Activated CD4-positive, alpha-beta T cell treated with anti-CD3 and anti-CD28 coated beads, Interleukin-2, amount 10 ng/mL, durations not matched to agents 24 days and 14 days (primary cell): ENCODE results near the gene LDLRAD3. TPM values are rescaled to one million over a fixed set of nuclear protein-coding genes. Genes with fewer than 3 reads are reported as not detected.

Source experiments
- DNase-seq: peaks from one replicate; pipeline ENCODE4 v3.0.0; 2022
- H3K27ac Mint-ChIP-seq: one replicate; pipeline ENCODE4 v1.8.0; 2022; ENCODE audit warnings: mild to moderate bottlenecking, mixed read lengths
- H3K27me3 Mint-ChIP-seq: one replicate; pipeline ENCODE4 v1.8.0; 2022; ENCODE audit warnings: mixed read lengths
- H3K36me3 Mint-ChIP-seq: one replicate; pipeline ENCODE4 v1.8.0; 2022; ENCODE audit warnings: low read depth, mild to moderate bottlenecking, mixed read lengths
- H3K4me1 Mint-ChIP-seq: one replicate; pipeline ENCODE4 v1.8.0; 2021; ENCODE audit warnings: mixed read lengths
- H3K4me3 Mint-ChIP-seq: one replicate; pipeline ENCODE4 v1.8.0; 2022; ENCODE audit warnings: mild to moderate bottlenecking, moderate library complexity, mixed read lengths
- H3K9me3 Mint-ChIP-seq: one replicate; pipeline ENCODE4 v1.8.0; 2021; ENCODE audit warnings: mixed read lengths
- intact Hi-C: fragments of 100-400 bp; cut with micrococcal nuclease; formaldehyde crosslinking; loops from one replicate; pipeline ENCODE4 v1.15.1; 2023
- total RNA-seq: library from RNA; stranded (reverse); gene quantifications from 2 replicates; pipeline ENCODE4 v1.2.3, GENCODE V29; 2022

The LDLRAD3 gene
- total RNA-seq, 1 donor from 2014 or later: 0.54 TPM

DNA sequence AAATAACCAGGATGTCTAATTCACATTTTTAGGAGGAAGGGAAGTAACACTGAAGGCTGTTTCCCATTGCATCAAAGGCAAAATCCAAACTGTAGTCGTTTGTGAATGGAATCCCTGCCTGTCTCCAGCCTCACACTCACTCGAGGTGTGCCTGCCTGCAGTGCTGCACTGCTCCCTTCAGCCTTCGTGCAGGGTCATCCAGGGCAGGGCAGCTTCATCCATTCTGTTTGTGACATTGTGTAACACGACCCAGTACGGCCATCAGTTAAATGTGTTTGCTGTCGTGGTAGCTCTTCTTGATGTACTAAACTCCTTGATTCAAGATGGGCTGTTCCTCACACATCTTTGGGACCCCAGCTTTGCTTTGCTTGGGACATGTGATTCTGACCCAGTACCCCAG is 34.3 kb downstream of the LDLRAD3 start:
- no peak overlapping the region for H3K27ac Mint-ChIP-seq
- peaks cover 1% of the 10 kb centered on the region for H3K27me3 Mint-ChIP-seq
- intact Hi-C loops: no loop called here
- no peak overlapping the region for H3K4me3 Mint-ChIP-seq
- no peaks in the 10 kb centered on the region for H3K4me1 Mint-ChIP-seq
- H3K9me3 Mint-ChIP-seq: no peaks in the 10 kb centered on the region
- DNase-seq: no peak
- H3K36me3 Mint-ChIP-seq: no peaks in the 10 kb centered on the region

- Mint-ChIP-seq H3K4me3 (no peak overlapping the region), H3K4me1 (no peaks in the 10 kb centered on the region), H3K27me3 (no peaks in the 10 kb centered on the region), H3K9me3 (no peaks in the 10 kb centered on the region), H3K27ac (no peak overlapping the region), H3K36me3 (no peaks in the 10 kb centered on the region)
- no peak for DNase-seq
- intact Hi-C loops: no loop called here
These were observed 35.0 kb downstream of the LDLRAD3 start for GRCh38 chr11:35978891-35979290.

DNA sequence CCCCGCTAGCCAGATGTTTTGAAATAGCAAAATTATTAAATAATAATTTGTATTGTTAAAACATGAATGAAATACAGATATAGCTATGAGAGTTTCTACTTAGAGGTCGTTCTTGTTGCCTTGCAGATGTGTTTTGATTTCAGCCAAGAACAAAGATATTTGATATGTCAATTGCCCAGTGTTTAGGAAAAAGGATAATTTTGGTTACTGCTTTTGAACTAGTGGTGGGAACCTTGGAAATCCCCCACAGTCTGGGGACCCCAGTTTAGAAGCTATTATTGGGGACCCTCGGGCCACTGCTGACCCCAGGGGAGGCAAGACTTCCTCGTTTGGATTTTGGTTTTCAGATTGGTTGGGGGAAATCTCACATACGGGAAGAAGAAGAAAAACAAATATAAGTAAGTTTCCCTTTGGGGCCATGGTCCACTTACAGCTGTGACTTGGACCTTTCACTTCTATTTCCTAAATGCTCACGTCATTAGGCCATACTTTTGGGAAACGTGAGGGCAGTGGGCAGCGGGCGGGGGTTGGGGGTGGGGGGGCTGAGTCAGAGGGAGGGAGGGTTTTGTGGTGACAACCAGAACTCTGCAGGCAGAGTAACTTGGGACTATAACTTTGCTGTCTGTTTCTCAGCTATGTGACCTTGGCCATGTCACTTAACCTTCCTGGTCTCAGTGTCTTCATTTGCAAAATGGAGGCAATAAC is 37.0 kb downstream of the LDLRAD3 start:
- no peaks in the 10 kb centered on the region for H3K36me3 Mint-ChIP-seq
- H3K4me1 Mint-ChIP-seq: no peaks in the 10 kb centered on the region
- no peaks in the 10 kb centered on the region for H3K9me3 Mint-ChIP-seq
- intact Hi-C loops: no loop called here
- no peak overlapping the region for H3K27ac Mint-ChIP-seq
- H3K4me3 Mint-ChIP-seq: no peak overlapping the region
- DNase-seq: no peak
- H3K27me3 Mint-ChIP-seq: no peaks in the 10 kb centered on the region

GRCh38 chr11:35981581-35981980 is 37.7 kb downstream of the LDLRAD3 start:
- H3K9me3 Mint-ChIP-seq: no peaks in the 10 kb centered on the region
- DNase-seq: no peak
- no peaks in the 10 kb centered on the region for H3K36me3 Mint-ChIP-seq
- intact Hi-C loops: no loop called here
- H3K4me1 Mint-ChIP-seq: no peaks in the 10 kb centered on the region
- no peak overlapping the region for H3K27ac Mint-ChIP-seq
- no peaks in the 10 kb centered on the region for H3K27me3 Mint-ChIP-seq
- no peak overlapping the region for H3K4me3 Mint-ChIP-seq

DNA sequence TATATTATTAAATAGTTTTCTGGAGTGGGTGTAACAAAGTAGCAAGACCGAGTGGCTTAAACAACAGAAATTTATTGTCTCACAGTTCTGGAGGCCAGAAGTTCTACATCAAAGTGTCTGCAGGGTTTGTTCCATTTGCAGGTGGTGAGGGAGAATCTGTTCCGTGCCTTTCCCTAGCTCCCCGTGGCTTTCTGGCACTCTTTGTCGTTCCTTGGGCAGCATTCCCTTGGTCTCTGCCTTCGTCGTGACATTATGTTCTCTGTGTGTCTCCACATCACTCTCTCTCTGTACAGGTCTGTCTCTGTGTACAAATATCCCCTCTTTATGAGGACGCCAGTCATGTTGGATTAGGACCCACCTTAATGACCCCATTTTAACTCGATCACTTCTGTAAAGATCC is 38.2 kb downstream of the LDLRAD3 start:
- no peak for DNase-seq
- H3K36me3 Mint-ChIP-seq: no peaks in the 10 kb centered on the region
- no peak overlapping the region for H3K4me3 Mint-ChIP-seq
- H3K4me1 Mint-ChIP-seq: no peaks in the 10 kb centered on the region
- no peak overlapping the region for H3K27ac Mint-ChIP-seq
- H3K27me3 Mint-ChIP-seq: no peaks in the 10 kb centered on the region
- no peaks in the 10 kb centered on the region for H3K9me3 Mint-ChIP-seq
- intact Hi-C loops: no loop called here

DNA sequence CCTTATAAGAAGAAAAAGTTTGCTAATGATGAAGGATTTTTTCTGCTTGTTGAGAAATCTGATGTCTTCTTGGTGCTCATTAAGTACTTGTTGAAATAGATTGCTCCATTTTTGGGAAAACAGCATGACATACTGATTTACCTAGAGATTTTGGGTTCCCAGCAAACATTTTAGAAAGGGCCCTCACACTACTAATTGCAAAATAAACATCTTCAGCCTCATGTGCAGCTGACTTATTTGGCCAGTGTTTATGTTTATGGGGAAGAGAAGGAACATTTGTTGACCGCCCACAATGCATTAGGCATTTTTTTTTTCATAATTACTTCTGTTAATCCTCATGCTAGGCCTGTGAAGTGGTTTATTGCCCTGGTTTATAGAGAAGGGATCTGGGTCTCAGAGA is 40.1 kb downstream of the LDLRAD3 start:
- intact Hi-C loops: no loop called here
- Mint-ChIP-seq H3K27me3 (no peaks in the 10 kb centered on the region), H3K27ac (no peak overlapping the region), H3K9me3 (no peaks in the 10 kb centered on the region), H3K4me3 (no peak overlapping the region), H3K36me3 (no peaks in the 10 kb centered on the region), H3K4me1 (no peaks in the 10 kb centered on the region)
- no peak for DNase-seq

DNA sequence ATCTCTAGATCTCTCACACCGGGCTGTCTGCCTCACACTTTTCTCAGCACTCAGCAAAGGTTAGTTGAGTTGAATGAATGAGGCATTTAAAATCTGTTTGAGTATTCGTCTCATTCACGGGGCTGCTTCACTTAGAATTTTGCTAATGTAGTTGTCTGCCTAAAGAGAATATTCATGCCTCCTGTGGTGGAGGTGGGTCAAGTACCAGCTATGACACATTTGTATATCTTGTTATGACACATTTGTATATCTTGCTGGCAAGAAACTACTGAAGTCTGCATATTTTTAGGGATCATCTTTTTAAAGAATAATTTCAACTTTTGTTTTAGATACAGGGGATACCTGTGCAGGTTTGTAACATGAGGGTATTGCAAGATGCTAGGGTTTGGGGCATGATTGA is 43.1 kb downstream of the LDLRAD3 start:
- H3K4me1 Mint-ChIP-seq: no peaks in the 10 kb centered on the region
- intact Hi-C loops: no loop called here
- H3K27ac Mint-ChIP-seq: no peak overlapping the region
- no peak overlapping the region for H3K4me3 Mint-ChIP-seq
- H3K9me3 Mint-ChIP-seq: no peaks in the 10 kb centered on the region
- H3K36me3 Mint-ChIP-seq: no peaks in the 10 kb centered on the region
- no peak for DNase-seq
- H3K27me3 Mint-ChIP-seq: peaks cover 4% of the 10 kb centered on the region

- peaks cover 11% of the 10 kb centered on the region for H3K4me1 Mint-ChIP-seq
- intact Hi-C loops: no loop called here
- H3K27me3 Mint-ChIP-seq: peaks cover 15% of the 10 kb centered on the region
- no peaks in the 10 kb centered on the region for H3K36me3 Mint-ChIP-seq
- no peaks in the 10 kb centered on the region for H3K9me3 Mint-ChIP-seq
- no peak overlapping the region for H3K4me3 Mint-ChIP-seq
- no peak overlapping the region for H3K27ac Mint-ChIP-seq
- DNase-seq: no peak
These were observed 46.3 kb downstream of the LDLRAD3 start for GRCh38 chr11:35990170-35990569.

DNA sequence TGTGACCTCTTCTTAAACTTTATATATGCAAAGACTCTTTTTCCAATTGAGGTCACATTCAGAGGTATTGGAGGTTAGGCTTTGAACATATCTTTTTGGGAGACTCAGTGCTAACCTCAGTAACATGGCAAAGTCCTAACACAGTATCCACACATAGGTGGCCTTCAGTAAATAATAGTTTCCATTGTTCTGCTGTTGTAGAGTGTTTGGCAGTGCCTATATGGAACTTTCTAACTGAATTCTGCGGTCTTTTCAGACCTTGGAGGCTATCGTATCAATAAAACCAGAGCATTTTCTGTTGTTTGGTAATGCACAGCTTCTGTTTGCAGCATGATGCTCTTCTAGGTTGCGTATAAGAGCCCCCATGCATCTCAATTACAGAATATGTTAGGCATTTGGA is 47.0 kb downstream of the LDLRAD3 start:
- Mint-ChIP-seq H3K27me3 (peaks cover 17% of the 10 kb centered on the region), H3K4me3 (no peak overlapping the region), H3K36me3 (no peaks in the 10 kb centered on the region), H3K27ac (no peak overlapping the region), H3K9me3 (peaks cover 2% of the 10 kb centered on the region), H3K4me1 (peaks cover 11% of the 10 kb centered on the region)
- intact Hi-C loops: no loop called here
- no peak for DNase-seq

- H3K9me3 Mint-ChIP-seq: peaks cover 5% of the 10 kb centered on the region
- H3K4me3 Mint-ChIP-seq: no peak overlapping the region
- peaks cover 24% of the 10 kb centered on the region for H3K27me3 Mint-ChIP-seq
- intact Hi-C loops: no loop called here
- no peak for DNase-seq
- no peaks in the 10 kb centered on the region for H3K36me3 Mint-ChIP-seq
- no peak overlapping the region for H3K27ac Mint-ChIP-seq
- peaks cover 11% of the 10 kb centered on the region for H3K4me1 Mint-ChIP-seq
These were observed 48.7 kb downstream of the LDLRAD3 start for GRCh38 chr11:35992548-35992947.

- intact Hi-C loops: no loop called here
- DNase-seq: peak; percentile 71
- H3K4me3 Mint-ChIP-seq: no peak overlapping the region
- peaks cover 5% of the 10 kb centered on the region for H3K9me3 Mint-ChIP-seq
- peaks cover 11% of the 10 kb centered on the region for H3K4me1 Mint-ChIP-seq
- H3K27me3 Mint-ChIP-seq: peaks cover 24% of the 10 kb centered on the region
- no peaks in the 10 kb centered on the region for H3K36me3 Mint-ChIP-seq
- no peak overlapping the region for H3K27ac Mint-ChIP-seq
These were observed 50.6 kb downstream of the LDLRAD3 start for GRCh38 chr11:35994421-35994820.

DNA sequence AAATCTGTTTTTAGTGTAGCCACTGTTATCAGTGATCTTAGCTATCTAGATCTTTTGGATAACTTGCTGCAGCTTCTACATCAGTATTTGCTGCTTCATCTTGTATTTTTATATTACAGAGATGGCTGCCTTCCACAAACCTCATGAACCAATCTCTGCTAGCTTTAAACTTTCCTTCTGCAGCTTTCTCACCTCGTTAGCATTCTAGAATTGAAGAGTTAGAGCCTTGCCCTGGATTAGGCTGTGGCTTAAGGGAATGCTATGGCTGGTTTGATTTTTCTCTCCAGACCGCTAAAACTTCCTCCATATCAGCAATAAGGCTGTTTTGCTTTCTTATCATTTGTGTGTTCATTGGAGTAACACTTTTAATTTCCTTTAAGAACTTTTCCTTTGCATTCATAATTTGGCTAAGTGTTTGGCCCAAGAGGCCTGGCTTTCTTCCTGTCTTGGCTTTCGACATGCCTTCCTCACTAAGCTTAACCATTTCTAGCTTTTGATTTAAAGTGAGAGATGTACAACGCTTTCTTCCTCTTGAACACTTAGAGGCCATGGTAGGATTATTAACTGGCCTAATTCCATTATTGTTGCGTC is 51.9 kb downstream of the LDLRAD3 start:
- Mint-ChIP-seq H3K9me3 (peaks cover 5% of the 10 kb centered on the region), H3K27me3 (peaks cover 24% of the 10 kb centered on the region), H3K27ac (no peak overlapping the region), H3K4me1 (peaks cover 11% of the 10 kb centered on the region), H3K36me3 (no peaks in the 10 kb centered on the region), H3K4me3 (no peak overlapping the region)
- no peak for DNase-seq
- intact Hi-C loops: no loop called here

DNA sequence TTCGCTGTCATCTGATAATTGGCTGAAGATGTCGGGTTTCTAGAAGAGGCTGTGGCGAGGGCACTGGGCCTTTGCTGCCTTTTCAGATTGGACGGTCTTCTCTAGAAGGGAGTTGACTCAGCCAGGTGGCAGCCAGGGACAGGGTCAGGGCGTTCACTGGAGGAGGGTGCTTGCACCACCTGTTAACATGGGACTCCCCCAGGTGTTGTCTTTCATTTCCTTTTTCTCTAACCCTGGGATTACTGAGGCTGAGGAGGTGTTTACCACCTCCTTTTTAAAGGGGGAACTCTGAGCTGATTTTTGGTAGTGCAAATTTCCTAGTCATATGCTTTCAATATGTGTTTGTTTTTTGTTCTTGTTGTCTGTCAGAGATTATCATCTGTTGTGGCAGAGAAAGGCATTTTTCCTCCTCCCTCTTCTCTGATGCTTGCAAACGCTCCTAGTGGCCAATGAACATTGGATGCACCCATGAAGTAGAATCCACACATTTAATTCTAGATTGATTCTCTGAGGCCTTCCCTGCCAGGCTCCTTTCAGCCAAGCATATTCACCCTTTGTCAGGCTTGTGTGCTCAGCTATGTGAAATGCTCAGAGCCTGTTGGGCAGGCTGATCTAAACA is 54.1 kb downstream of the LDLRAD3 start:
- peaks cover 9% of the 10 kb centered on the region for H3K4me1 Mint-ChIP-seq
- no peaks in the 10 kb centered on the region for H3K36me3 Mint-ChIP-seq
- H3K27me3 Mint-ChIP-seq: peaks cover 20% of the 10 kb centered on the region
- no peak overlapping the region for H3K27ac Mint-ChIP-seq
- H3K4me3 Mint-ChIP-seq: no peak overlapping the region
- intact Hi-C loops: no loop called here
- no peak for DNase-seq
- peaks cover 5% of the 10 kb centered on the region for H3K9me3 Mint-ChIP-seq

DNA sequence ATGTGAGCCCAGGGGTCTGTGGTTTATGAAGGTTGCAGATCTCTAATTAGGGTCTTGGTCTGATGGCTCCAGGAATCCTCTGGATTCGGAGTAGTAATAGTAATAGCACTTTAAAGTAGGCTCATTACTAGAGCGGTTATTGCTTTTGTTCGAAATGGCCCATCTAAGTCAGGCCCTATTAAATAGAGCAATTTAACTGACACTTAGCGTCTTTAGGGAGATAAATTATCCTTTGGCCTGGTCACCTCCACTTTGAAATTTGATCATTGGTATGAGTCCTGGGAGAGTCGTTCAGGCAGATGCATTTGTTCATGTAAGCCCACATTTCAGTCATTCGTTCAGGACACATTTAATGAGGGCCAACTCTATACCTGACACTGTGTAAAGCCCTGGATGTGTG is 54.8 kb downstream of the LDLRAD3 start:
- peaks cover 17% of the 10 kb centered on the region for H3K27me3 Mint-ChIP-seq
- H3K9me3 Mint-ChIP-seq: peaks cover 5% of the 10 kb centered on the region
- intact Hi-C loops: no loop called here
- DNase-seq: no peak
- H3K4me3 Mint-ChIP-seq: no peak overlapping the region
- no peaks in the 10 kb centered on the region for H3K36me3 Mint-ChIP-seq
- H3K4me1 Mint-ChIP-seq: peaks cover 9% of the 10 kb centered on the region
- H3K27ac Mint-ChIP-seq: no peak overlapping the region
